ENCODE measurements around the gene RTP3.

RTP3 gene

DNA sequence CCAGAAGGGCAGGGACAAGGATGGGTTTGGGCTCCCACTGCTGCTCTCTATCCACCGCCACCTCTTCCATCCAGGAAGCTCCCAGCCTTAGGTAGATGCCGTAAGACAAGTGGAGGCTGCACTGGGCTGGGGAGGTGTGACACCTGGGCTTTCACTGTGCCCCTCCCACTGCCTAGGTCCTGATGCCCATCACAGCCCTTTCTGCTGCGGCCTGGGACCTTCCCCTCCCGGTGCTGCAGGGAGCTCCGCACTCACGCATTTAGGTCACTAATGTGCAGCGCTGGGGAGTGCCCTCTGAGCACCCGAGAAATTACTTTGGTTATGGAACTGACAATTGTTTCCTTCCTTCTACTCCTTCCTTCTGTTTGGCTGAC is 33.9 kb upstream of the RTP3 start:
- no peak overlapping the region for H3K4me3 ChIP-seq (ENCODE audit: low read length)
- TF ChIP-seq, protein P1, sequence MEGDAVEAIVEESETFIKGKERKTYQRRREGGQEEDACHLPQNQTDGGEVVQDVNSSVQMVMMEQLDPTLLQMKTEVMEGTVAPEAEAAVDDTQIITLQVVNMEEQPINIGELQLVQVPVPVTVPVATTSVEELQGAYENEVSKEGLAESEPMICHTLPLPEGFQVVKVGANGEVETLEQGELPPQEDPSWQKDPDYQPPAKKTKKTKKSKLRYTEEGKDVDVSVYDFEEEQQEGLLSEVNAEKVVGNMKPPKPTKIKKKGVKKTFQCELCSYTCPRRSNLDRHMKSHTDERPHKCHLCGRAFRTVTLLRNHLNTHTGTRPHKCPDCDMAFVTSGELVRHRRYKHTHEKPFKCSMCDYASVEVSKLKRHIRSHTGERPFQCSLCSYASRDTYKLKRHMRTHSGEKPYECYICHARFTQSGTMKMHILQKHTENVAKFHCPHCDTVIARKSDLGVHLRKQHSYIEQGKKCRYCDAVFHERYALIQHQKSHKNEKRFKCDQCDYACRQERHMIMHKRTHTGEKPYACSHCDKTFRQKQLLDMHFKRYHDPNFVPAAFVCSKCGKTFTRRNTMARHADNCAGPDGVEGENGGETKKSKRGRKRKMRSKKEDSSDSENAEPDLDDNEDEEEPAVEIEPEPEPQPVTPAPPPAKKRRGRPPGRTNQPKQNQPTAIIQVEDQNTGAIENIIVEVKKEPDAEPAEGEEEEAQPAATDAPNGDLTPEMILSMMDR (IDR thresholded peaks at IDR 0.05; ENCODE audit: insufficient read depth, low read depth, low read length, missing control alignments): no peak
- no peak for DNase-seq (ENCODE audit: low read depth)

DNA sequence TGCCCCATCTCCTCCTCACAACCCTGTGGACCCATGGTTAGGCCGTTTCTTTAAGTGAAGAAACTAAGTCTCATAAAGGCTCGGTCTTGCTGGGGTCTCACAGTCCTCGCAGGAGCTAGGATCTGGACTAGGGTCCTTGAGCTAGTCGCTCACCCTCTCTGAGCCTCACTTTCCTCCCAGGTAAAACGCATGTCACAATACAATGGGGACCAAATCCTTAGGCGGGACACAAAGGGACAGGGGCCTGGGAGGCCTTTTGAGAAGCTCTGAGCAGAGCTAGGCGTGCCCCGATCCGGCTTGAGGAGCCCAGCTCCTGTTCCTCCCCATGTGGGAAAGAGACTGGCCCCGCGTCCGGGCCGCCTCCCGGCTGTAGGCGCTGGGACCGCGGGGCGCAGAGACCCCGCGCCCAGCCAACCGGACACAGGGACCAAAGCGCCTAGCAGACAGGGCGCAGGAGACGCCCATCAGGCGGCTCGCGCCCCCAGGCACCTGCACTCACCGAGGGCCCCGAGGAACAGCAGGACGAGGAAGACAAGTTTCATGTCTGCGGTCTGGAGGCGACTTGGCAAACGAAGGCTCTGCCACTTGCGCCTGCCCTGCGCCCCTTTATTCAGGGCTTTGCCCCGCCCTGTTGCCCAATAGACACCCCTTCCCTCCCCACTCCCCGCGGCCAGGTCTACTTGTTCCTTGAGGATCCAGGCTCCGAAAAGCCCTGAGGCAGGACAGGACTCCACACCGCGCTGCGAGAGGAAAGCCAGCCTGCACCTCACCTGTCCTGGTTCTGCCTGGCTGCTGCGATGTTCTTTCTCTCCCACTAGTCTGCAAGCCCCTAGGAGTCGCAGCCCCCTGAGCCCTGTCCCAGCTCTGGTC is 33.2 kb upstream of the RTP3 start, which contains the start of gene LTF:
TSS of gene LTF (minus strand) at position 580 of the 870 bp plus-strand sequence. CDS start at position 542, 38 bp downstream.
- no peak for DNase-seq (ENCODE audit: low read depth)
- no peak within 1 kb of the TSS for H3K4me3 ChIP-seq (ENCODE audit: low read length)
- TF ChIP-seq, protein P1 (IDR thresholded peaks at IDR 0.05; ENCODE audit: insufficient read depth, low read depth, low read length, missing control alignments): no peak

DNA sequence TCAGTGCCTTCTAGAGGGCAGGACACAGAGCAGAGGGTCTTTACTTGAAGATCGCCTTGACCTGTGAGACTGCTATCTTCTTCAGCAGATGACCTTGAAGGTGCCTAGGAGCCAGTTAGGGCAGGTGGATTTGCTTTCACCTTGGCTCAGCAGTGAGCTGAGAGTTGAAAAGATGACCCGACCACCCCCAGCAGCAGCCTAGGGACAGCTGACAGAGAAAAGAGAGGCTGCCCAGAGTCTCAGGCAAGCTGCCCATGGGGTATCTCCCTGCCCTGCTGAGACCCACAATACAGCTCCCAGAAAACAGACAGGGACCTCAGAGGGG is 32.6 kb upstream of the RTP3 start:
- TF ChIP-seq, protein P1 (IDR thresholded peaks at IDR 0.05; ENCODE audit: insufficient read depth, low read depth, low read length, missing control alignments): no peak
- DNase-seq (ENCODE audit: low read depth): no peak
- no peak overlapping the region for H3K4me3 ChIP-seq (ENCODE audit: low read length)

DNA sequence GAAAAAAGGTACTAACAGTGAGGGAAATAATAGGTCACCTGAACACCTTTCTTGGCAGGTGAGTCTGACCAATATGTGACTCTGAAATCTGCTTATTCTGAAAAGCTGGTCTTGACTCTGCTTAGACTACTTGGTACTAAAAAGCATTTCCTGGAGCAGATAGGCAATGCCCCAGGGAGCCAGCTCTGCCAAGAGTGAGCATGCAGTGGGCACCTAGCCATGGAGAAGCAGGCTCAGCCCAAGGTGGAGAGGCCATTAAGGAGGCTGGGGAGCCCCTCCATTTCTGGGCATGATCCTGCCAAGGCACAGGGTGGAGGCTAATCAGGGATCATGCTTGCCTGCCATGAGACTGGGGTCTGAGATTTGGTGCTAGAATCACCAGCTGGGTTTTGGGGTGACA is 31.5 kb upstream of the RTP3 start:
- DNase-seq (ENCODE audit: low read depth): no peak
- H3K4me3 ChIP-seq (ENCODE audit: low read length): no peak overlapping the region
- TF ChIP-seq, protein P1 (IDR thresholded peaks at IDR 0.05; ENCODE audit: insufficient read depth, low read depth, low read length, missing control alignments): no peak

DNA sequence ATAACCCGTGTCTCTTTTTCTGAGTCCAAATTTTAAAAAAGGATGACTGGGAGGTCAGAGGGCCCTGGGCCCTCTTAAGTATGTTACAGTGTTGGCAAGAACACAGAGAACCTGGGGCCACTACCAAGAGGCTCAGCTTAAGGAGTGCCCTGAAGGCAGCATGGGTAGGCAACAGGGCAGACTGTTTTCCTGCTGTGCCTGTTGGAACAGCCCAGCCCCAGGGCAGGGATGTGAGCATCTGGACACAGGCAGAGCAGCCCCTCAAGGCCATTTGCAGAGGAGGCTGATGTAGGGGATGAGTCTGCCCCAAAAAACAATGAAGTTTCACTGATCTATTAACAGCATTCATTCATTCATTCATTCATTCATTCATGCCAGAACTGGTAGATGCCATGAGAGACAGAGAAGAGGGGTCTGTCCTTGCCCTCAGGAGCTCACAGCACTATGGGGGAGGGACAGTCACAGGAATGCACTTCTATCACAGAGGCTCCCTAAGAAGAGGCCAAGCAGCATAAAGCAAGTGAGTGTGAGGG is 30.8 kb upstream of the RTP3 start:
- no peak overlapping the region for H3K4me3 ChIP-seq (ENCODE audit: low read length)
- no peak for DNase-seq (ENCODE audit: low read depth)
- TF ChIP-seq, protein P1 (IDR thresholded peaks at IDR 0.05; ENCODE audit: insufficient read depth, low read depth, low read length, missing control alignments): no peak

DNA sequence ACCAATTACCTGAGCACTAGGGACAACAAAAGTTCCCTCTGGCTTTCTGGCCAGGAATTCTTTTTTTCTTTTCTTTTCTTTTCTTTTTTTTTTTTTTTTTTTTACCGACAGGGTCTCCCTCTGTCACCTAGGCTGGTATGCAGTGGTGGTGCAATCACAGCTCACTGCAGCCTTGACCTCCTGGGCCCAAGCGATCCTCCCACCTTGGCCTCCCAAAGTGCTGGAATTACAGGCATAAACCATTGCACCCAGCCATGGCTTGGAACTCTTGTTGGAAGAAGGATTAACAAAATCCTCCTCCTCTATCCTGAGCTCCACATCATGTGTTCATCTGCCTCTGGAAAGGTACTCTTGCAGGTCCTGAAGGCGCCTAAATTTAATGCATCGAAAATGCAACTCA is 30.2 kb upstream of the RTP3 start:
- no peak overlapping the region for H3K4me3 ChIP-seq (ENCODE audit: low read length)
- DNase-seq (ENCODE audit: low read depth): no peak
- TF ChIP-seq, protein P1 (IDR thresholded peaks at IDR 0.05; ENCODE audit: insufficient read depth, low read depth, low read length, missing control alignments): no peak
